HG03460 (cell line): ENCODE measurements around the gene DISC1.

Experiments used
- ATAC-seq: cut with Tn5 transposase; IDR thresholded peaks from one replicate; pipeline ENCODE4 v1.9.1; 2021; ENCODE audit not compliant: unreplicated experiment

Gene DISC1

DNA sequence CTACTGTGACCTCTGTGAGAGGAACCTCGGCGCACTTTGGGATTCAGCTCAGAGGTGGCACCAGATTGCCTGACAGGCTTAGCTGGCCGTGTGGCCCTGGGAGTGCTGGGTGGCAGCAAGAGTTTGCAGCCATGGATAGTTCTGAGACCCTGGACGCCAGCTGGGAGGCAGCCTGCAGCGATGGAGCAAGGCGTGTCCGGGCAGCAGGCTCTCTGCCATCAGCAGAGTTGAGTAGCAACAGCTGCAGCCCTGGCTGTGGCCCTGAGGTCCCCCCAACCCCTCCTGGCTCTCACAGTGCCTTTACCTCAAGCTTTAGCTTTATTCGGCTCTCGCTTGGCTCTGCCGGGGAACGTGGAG is 67.5 kb downstream of the DISC1 start:
- ATAC-seq, result no peak

DNA sequence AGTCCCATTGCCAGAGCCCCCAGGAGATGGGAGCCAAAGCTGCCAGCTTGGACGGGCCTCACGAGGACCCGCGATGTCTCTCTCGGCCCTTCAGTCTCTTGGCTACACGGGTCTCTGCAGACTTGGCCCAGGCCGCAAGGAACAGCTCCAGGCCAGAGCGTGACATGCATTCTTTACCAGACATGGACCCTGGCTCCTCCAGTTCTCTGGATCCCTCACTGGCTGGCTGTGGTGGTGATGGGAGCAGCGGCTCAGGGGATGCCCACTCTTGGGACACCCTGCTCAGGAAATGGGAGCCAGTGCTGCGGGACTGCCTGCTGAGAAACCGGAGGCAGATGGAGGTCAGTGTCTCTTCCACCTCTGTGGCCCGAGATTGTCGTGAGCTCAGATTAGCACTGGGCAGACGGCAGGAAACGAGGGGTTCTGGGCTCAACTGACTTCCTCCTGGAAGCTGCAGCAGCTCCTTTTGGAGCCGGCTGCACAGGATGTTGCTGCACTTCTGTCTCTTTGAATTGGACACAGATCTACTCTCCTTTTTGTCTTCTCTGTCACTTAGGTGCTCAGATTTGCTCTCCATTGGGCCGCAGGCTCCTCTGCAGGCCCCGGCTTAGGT is 68.0 kb downstream of the DISC1 start:
- ATAC-seq, result no peak

DNA sequence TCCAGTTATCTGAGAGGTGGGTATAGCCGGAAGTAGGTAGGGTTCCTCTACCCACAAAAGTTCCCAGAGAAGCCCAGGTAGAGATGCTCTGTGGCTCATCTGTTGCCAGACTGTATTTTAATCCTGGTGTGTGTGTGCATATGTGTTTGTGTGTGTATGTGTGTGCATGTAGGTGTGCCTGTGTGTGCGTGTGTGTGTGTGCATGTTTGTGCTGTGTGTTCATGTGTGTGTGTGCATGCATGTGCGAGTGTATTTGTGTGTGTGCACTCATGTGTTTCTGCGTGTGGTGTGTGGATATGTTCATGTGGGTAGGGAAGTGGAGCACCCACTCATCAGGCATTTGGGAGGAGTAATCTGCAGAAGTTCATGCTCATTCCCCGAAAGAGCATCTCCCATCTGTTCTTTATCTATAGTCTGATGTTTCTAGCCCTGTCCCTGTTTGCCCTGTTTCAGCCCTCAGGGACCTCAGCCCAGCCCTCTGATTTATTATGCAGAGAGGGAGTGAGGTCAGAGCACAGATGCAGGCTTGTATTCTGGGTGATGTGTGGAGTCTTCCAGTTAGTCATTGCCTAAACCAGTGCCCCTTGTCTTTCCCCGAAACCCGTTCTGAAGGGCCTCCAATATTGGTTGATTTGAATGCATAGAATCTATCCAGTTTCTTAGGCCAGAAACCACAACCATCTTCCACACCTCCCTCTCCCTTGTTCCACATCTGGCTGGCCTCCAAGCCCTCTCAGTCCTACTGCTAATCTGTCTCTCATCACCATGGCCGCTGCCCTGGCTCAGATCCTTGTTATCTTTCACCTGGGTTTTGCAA is 69.1 kb downstream of the DISC1 start:
- no peak for ATAC-seq

DNA sequence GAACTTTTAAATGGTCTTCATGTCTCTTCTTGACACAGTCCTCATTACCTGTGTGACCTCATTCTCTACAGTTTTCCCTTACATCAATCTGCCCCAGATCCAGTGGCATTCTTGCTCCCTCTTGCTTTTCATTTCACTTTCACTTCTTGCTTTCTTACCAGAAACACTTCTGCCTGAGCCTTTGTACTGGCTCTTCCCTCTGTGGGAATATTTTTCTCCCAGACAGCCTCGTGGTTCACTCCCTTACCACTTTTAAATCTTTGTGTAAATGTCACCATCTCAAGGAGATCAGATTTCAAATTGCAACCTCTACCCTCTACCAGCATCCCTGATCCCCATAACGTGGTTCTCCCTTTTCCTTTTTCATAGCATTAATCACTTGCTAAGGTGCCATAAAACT is 73.2 kb downstream of the DISC1 start:
- no peak for ATAC-seq

DNA sequence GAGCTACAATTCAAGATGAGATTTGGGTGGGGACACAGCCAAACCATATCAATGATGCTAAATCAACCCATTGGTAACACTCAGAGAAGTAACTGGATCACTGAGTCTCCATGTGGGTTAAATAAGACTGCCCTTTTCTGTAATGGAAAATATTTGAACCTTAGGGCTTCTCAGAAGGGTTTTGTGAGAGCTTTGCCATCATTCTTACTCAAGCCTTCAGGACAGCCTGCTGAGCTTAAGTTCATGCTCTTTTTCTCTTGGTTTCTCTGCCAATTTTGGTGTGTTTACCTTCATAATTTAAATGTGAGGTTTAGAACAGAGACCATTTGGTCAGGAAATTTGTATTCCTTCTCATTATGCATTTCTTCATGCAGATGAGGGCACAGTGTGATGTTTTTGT is 74.7 kb downstream of the DISC1 start:
- ATAC-seq, result no peak

DNA sequence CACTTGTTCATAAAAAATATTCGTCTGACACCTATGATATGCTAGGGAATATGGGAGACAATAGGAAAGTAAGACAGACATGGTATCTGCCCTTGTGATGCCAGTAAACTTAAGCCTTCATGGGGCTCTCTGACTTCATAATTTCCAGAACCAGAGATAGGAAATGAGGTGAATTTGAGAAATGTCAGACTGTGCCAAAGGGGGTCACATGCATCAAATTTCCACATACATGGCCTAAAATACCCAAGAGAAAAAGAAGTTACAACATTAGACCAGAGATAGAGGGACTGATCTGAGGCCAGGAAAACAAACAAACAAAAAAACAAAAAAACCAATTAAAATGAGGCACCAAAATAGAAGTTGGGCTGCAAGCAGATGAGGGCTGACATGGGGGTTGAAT is 75.7 kb downstream of the DISC1 start:
- ATAC-seq, result no peak

DNA sequence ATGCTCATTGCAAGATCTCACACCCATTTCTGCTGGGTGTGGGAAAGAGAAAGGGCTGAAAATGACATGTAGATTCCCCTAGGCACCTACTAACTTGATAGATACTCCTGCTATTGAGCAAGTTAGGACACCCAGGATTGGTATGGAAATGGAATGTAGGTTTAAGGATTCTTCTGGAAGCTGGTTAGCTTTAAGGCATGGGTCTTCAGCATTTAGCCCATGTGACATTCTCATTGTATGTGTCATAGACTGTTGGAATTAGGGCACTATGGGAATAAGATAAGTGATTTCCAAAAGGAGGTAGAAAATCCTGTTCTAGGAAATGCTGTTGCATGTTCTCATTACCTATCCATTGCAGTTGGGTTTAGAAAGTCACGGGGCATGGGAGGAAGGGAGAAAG is 76.2 kb downstream of the DISC1 start:
- ATAC-seq, result no peak

DNA sequence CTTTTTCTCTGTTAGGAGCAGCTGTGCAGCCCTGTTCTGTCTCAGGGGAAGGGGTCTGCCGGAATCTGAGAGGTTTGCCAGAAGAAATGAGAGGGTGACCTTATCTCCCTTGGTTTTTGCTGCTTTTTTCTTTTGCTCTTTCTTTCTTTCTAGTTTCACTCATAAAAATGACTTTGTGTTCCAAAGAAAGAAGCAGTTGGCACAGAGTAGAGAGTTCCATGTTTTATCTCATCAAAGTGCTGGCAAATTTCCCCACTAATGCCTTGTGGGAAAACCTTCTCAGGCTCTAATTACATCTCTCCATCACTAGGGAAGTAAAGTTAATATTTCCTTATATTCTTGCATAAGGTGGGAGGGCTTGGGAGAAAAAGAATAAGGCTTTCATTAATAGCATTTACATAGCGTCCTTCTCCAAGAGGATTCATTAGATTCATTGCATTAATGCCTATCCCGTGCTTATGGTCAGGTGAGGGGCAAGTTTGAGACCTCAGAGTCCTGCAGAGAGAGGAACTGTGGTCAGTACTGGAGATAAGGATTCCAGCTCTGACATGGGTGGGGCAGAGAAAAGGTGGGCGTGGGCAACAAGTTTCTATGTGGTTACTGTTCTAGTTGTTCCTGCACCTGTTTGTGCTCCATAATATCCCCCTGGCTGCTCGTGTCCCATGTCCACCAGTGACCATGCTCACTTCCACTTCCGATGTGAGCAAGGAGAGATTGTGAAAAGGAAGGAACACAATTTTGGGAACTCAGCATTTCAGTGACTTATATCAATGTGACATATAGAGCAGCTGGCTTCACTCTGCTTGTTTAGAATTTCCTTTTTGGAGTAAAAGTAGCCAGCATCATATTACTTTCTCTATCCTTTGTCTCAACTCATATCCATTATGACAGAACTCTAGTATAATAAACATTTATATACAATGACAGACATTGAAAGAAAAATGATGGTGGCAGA is 79.5 kb downstream of the DISC1 start:
- no peak for ATAC-seq

DNA sequence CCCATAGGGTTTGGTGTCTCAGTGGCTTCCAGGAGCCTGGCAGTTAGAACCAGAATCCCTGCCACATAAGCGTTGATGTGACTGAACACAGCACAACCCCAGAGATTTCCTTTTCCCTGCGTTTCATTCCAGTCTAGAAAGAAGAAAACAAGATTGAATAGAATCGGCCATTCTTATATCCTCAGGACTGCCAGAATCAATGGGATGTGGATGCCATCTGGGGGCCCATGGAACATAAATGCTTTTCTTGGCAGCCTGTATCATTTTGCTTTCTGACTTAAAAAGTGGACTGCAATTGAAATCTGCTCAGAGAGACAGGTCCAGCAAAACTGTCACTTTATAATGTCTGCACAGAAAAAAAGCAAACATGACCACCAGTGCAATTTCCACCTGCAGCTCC is 80.3 kb downstream of the DISC1 start:
- no peak for ATAC-seq

DNA sequence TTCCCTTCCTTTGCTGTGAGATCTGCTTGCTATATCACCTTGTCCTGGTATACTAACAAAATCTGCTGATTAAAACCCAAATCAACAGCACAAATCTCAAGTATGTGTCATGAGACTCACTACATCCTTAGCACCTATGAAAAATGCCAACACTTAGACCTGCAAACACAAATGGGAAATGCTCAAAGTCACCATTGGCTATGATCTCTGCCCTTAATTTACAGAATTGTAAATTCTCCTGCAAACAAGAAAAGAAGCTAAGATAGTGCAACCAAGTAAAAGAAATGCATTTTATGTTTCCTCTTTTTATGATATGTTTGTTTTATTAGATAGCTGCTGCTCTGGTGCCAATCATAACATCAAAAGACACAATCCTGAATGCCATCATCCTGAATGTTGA is 80.8 kb downstream of the DISC1 start:
- no peak for ATAC-seq

DNA sequence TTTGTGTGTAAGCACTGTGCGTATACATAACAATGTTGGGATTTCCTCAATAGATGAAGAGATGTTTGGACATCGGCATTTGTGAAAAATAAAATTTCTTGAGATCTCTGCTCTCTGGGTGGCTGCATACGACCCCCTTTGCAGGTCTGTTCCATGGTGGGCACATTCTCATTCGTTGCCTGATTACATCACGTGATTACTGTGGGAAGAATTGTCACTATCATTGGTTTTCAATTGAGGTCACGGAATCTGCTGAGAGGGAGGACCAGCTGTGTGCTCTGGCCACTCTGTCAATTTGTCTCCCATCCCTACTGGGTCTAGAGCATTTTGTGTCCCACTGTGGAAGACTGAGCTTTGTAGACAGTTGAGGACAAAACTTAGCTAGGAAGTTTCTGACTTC is 81.8 kb downstream of the DISC1 start:
- ATAC-seq, result no peak

DNA sequence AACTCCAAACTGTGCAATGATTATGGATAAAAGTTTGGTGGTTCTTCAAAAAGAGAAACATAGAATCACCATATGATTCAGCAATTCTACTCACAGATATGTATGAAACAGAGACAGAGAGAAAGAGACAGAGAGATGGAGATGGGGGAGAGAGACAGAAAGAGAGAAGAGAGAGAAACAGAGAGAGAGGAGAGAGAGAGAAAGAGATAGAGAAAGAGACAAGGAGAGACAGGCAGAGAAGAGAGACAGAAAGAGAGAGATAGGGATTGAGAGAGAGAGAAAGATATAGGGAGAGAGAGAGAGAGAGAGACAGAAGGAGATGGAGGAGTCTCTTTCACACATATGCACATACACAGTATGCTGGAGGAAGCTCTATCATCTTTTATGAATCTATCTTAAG is 87.8 kb downstream of the DISC1 start:
- no peak for ATAC-seq

DNA sequence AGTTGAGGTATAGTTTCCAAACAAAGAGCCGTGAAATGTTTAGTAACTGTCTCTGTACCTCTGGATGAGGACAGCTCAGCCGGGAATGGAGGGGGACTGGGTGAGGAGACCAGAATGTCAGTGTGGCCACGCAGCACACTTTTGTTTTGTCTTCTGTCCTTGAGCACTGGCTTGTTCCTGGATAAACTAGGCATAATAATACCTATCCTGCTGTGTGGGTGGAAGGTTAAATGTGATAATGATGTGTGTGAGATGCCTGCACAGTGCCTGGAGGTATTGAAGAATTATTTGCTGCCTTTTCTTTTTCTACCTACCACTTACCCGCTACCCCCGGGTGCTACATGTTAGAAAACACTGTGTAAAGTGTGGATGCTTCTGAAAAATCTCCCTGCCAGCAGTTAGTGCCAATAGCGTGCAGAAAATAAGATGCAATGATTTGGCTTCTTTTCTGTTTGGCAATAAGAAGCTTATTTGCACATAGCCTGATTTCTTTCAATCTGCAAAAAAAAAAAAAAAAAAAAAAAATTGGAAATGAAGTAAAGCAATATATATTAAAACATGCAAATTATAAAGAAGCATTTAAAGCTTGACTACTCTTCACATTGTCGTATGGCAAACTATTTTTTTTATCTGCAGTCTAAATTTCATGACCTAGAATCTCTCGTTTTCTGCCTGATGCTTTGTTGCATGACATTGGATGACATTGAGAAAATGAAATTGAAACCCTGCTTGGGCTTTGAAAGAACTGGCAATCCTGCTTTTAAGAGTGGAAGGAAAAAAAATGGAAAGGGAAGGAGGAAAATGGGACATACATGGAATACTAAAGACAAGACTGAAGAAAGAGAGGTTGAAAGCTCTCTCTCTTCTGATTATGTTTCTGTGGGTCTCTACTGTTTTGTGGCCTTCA is 89.5 kb downstream of the DISC1 start:
- ATAC-seq, result no peak

DNA sequence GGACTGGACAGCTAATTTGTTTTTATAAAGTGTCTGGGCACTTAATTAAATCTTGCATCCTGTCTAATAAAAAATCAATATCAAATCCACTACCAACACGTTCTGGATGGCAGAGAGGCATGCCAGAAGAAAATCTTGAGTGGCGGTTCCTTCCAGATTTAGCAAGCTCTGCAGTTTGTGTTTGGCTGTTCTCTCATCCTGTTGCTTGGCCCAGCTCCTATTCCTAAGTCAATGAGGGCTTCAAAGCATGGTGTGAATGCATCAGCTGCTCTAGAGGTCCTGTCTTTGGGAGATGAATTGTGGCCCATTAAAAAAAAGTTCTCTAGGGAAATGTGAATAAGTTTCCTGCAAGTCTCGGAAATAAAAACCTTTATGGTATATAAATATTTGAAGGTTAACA is 90.3 kb downstream of the DISC1 start:
- no peak for ATAC-seq

DNA sequence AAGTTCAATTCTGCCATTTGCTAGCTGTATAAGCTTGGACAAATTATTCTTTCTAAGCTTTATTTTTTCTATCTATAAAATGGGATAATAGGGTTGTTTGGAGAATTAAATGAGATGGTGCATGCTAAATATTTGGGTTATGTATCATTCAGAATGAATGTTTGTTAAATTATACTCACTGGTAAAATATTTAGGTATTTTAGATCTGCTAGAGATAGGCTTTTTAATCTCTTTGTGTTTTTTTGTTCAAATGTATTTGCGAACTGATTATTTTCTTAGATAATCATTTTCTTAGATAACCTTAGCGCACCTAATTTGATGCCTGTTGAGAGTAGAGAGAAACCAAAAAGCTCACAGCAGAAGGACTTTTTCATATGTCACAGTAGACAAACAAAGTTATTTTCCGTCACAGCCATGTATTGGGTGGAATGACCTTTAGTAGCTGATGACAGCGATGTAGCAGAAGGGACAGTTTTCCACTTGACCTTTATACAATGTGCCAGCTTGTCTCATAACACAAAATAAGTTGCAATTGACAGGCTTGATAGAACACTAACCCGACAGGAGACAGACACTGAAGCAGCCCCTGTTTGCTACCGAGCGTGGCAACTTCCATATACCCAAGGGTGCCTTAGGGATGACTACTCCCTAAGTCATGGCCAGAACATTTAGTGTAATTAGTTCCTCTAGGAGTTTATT is 93.0 kb downstream of the DISC1 start:
- no peak for ATAC-seq

DNA sequence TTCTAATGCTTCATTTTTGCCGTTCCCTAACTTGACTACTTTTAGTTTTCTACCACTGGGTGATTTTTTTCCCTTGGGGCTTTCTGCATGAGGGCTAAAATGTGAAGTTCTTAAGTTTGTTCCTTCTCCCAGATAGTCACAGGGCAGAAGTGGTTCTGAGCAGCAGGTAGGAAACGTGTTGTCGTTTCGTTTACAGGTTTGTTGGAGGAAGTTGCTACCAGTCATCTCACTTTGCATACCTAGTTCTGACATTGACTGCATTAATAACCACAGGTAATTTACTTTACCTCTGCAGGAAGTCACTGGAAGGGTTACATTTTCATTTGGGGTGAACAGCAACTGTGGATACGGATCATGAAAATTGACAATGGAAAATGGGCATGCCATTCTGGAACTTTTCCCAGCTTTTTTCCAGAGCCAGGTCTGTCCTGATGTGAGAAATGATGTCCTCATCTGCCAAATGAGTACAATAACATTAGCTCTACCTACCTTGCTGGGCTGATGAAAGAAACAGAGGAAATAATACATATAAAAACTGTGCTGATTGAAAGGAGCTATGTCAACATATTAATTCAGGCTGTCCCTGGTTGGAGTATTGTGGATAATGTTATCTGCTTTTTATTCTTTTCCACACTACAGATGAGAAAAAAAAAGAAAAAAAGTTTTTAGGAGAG is 94.2 kb downstream of the DISC1 start:
- ATAC-seq, result no peak

DNA sequence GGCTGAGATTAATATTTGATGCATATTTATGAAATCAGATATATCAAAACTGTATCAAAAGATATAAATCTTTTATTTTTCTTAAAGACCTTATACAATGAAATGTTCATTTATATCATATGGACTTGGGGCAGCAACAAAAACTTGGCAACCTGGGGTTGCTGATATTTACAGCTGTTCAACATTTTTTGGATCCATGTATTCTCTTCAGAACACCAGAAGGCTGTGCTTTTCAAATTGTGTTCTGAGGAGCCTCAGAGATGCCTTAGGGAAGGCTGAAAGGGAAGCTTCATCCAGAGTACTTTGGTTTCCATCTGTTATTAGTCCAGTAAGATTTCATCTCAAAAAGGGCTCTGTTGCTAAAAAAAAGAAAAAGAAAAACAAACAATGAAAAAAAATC is 94.8 kb downstream of the DISC1 start:
- ATAC-seq, result no peak

DNA sequence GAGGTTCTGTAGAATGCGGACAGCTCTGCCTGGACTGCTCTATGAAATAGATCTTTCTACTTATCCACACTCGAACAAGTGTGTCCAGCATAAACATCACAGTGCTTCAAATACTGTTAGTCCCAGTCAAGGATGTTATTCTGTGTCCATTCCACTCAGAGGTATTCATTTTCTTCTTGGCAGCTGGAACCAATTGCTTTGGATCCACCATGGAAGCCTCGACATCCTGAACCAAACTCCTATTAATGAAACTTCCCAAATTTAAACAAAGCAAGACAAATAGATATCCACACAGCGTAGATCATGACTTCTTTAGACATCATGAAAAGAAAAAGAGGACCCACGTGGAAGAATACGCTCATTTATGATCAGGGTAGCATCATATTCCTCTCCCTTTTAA is 95.8 kb downstream of the DISC1 start:
- no peak for ATAC-seq

DNA sequence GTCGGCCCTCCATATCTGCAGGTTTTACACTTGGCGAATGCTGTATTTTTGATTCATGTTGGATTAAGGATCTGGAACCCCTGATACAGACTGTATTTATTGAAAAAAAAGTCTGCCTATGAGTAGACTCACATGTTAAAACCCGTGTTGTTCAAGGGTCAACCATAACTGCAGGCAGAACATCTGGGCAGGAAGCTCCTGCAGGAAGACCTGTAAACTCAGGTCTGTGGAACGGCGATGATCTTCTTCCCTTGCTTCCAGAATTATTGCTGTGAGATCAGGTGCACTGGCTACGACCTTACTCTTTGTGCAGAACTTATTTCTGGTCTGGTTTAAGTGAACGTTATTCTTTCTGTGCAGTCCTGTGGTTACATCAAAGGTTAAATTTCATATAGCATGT is 96.6 kb downstream of the DISC1 start:
- no peak for ATAC-seq

DNA sequence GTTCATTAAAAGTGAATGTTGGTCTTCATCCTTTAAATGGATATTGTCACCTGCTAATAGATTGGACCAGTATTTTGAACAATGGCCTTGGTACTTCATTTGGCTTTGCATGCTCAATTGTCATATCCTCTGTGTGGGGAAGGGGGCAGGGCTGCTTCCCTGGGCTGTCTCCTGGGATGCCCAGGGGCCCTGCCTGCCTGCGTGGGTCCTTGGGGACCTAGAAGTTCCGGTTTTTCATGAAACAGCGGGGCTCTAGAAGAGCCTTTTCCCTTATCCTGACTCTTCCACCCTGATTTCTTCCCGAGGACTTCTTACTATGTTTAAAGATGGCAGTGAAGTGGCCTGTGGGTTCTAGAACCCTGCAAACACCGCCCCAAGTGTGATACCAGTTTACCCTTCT is 97.5 kb downstream of the DISC1 start:
- no peak for ATAC-seq
